Tongue (tissue), 2 donors: ENCODE results near the gene HELT. TPM values are rescaled to one million over a fixed set of nuclear protein-coding genes. Genes with fewer than 3 reads are reported as not detected.

Source experiments
- DNase-seq: peaks from one replicate; pipeline ENCODE4 v3.0.0-alpha.2; 2015
- total RNA-seq: library from RNA; depleted of rRNA; stranded (reverse); fragments of >200 nt; gene quantifications from one replicate; pipeline ENCODE4 v1.2.3, GENCODE V29; 2014

Gene HELT
- total RNA-seq, 1 donor from 2014 or later = not detected

DNA sequence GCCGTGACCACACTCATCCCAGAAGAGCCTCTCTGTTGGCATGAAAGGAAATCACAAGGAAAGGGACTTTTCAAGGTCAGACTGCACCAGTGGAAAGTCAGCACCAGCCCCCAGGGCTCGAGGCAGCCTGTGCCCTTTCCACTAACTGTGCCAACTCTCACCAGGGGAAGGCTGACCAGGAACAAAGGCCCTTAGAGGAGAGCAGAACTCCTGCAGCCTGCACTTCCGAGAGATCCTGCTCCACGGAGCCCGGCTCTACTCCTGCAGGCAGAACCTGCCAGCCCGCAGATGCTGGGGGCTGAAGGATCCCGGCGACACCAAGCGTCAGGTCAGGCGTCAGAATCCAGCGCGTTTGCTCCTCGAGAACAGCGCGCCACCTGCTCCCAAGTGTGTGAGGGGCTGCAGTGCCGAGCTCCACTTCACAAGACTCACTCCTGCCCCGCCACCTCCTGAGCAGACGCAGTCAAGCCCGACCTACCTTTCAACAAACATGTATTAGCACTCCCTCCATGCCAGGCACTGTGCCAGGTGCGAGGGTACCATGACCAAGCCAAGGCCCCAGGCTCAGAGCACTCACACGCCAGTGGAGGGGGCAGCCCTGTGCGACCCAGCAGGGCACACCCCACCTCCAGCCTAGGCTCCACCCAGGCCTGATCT is 13.6 kb upstream of the HELT start:
- DNase-seq = peak; percentile 49

DNA sequence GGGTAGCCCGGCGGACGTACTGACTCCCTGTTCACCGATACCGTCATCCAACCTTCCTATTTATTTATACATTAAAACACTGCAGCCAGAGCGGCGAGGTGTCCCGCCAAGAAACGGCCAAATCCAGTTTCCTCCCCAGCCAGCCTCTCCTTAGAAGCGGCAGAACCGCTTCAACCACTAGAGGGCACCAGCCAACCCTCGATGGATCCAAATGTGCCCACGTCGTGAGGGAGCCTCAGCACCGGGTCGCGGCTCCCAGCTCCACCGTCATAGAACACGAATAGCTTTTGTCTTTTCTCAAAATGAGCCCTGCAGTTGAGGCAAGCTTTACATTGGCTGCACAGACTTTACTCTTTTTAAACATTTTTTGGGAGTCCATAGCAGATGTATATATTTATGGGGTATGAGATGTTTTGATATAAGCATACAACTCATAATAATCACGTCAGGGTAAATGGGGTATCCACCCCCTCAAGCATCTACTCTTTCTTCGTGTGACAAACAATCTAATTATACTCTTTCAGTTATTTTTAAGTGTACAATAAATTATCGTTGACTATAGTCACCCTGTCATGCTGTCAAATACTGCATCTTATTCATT is 13.0 kb upstream of the HELT start:
- peak; percentile 92 for DNase-seq

DNA sequence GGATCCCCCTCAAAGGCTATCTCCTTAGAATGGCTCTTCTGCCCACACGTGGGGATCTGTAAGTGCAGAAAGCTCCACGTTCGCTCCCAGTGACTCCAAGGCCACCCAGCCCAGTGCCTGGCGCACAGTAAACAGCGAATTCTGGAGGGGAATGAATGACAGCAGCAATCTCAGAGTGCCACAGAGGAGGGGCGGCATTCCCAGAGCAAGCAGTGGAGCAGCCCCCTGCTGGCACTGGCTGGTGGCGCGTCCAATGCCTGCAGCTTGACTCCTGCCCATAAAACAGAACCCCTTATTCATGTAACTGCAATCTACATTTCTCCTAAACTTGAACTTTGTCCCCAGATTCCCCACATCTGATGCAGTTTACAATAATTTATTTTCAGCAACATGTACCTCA is 6.9 kb upstream of the HELT start:
- peak; percentile 36 for DNase-seq

DNA sequence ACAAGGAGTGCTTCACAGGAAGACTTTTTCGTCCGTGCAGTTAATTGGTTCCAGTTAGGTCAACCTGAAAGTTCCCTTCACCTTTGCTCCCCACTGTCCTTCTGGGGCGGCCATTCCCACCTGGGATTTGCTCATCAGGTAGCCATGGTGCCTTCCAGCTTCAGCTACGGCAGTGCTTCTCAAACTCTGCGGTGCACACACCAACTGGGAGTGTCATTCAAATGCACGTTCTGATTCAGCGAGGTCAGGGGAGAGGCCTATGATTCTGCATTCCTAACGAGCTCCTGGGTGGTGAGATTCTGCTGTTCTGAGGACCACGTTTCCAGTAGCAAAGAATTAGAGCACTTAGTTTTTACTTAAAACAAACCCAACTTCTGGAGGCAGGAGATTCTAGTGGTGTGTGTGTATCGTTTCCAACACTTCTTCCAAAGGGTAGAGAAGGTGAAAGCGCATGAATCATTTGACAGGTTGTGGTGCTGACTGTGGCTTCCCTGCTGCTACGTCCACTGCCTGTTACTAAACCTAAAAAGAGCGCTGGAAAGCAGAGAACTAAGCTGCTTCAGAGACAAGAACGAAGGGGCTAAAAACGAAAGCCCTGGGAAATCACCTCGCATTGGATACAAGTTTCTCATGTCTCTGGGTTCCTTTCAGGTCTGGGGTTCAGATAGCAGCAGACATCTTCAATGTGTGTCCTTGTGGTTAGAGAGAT is 4.7 kb upstream of the HELT start:
- DNase-seq = no peak

DNA sequence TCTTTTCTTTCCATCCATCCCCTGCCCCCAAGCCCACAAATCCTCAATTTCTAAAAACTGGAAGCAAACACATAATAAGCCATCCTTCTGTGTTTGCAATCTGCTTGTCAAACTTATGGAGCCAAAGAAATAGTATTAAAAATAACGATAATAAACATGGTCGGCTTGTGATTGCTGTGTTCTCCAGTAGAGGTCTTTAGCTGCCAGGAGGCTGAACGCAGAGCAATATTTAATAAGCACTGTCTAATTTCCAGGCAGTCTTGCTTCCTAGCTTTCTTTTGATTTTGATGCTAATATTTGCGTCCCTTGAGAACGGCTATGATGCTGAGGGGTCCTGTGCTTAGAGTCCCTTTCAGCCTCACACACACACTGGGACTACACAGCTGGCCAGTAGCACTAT is 3.2 kb upstream of the HELT start:
- no peak for DNase-seq

DNA sequence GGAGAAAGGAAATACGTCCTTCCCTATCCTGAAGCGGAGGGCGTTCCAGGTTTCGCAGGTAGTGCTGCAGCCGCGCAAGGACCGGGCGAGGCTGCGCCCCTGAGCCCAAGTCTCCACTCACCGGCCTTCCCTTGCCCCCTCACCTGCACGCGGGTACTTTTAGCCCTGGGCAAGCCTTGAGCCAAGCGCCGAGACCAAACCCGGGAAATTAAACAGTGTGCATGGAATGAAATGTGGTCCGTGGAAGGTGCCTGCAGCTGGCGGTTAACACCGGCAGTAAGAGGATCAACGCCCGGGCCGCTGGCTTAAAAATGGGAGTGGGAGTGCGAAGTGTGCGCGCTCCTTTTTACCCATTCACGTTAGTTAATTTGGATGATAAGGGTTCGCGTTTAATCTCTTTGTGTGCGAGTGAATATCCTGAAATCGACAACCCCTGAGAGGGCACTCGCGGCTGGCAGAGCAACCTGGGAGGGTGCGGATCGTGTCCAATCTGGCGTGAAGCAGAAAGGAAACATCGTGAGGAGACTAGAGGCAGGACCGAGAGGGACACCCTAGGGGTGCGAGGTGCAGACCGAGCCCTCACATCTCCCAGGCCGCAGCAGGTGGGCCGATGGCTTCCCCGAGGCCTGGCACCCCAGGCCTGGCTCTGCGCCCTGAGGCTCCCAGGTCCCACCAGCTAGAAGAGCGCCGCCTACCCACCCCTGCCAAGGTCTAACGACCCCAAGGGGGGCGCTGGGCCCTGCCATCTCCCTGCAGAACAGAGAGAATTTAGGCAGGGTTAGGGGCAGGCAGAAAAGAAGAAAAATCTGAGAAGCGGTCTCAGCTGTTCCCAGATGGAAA is 2.0 kb upstream of the HELT start:
- DNase-seq = no peak

DNA sequence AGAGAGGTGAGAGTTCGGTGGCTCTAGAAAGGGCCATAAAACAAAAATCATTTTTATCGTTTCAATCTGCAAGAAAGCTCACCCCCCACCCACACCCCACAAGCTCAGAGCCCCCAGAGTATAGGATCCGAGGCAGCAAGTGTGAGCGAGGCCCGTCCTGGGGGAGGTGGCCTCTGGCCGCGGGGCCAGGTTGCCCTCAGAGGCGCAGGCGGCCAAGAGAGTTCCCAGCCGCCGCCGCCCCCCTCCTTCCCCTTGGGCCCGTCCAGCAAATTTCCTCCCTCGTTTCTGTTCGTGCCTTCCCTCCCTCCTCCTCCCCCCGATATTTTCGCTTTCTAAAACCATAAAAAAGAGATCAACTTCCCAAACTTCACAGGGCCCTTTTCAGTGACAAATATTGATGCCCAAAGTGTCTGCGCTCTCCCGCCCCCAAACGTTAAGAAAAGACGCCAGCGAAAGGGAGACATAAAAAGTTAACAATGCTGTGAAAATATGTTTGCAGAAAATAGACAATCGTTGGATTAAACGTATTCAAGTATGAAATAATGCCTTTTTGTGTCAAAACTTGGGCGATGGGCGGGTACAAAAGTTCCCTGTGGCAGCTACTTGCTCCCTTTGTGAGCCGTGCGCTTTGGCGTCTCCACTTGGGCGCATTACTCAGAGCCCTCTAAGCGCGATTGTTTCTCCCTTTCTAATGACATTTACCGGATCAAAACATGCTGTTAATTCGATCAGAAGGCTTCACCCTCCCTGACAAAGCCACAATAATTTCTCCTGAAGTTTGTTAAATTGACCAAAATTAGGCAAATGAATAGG is 1.1 kb upstream of the HELT start:
- no peak for DNase-seq

DNA sequence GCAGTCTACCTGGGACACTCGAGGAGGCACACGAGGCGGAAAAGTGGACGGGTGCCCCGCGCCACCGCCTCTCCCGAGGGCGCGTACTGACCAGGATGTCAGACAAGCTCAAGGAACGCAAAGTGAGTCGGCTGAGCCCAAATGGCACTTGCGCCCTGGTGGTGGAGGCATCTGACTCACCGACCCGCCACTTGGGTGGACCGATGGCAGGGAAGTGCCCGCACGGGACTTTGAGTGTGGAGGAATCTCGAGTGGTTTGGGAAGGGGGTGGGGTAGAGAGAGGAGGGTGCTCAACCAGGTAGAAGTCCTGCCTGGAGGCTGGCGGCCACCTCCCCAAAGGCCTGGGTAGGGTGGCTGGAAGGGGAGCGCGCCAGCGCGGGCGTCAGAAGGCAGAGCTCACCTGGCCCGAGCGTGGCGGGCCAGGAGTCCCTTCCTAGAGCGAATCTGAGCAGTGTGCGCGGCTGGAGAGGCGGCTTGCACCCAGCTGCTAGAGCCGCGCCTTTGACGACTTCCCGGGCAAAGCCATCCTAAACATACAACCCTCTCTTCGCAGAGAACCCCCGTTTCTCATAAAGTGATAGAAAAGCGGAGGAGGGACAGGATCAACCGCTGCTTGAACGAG is 655 bp downstream of the HELT start:
- no peak for DNase-seq

DNA sequence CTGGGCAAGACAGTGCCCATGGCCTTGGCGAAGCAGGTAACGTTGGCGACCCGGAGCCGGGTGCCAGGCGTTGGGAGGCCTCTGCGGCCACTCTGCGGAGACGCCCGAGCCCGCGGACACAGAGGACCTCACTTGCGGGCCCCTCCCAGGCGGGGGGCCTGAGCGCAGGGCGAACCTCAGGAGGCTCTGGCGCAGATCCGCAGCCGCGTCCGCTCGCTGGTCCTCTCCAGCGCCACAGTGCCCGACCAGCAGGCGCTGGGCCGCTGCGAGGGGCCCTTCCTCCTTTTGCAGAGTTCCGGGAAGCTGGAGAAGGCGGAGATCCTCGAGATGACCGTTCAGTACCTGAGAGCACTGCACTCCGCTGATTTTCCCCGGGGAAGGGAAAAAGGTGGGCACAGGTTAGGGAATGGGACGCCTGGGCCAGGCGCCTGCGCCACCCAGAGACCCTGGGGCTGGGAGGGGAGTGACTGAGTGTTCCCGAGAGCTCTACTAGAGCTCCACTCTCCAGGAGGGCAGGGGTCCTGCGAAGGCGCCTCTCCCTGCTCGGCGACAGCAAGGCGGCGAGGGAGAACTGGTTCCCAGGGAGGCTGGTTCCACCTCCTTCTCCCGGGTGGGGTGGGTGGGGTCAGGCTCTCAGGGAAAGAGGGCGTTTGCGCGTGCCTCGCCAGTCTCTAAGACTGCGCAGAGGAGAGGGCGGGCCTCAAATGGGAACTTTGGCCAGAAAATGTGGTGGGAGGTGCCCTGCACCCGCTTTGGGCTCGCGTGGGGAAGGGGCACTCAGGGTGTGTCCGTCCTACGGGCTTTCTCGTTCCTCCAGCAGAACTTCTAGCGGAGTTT is 1.4 kb downstream of the HELT start:
- DNase-seq = peak; percentile 8

DNA sequence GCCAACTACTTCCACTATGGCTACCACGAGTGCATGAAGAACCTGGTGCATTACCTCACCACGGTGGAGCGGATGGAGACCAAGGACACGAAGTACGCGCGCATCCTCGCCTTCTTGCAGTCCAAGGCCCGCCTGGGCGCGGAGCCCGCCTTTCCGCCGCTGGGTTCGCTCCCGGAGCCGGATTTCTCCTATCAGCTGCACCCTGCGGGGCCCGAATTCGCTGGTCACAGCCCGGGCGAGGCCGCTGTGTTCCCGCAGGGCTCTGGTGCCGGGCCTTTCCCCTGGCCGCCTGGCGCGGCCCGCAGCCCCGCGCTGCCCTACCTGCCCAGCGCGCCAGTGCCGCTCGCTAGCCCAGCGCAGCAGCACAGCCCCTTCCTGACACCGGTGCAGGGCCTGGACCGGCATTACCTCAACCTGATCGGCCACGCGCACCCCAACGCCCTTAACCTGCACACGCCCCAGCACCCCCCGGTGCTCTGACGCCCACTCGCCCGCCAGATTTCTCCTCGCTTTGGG is 2.1 kb downstream of the HELT start:
- DNase-seq = peak; percentile 27

DNA sequence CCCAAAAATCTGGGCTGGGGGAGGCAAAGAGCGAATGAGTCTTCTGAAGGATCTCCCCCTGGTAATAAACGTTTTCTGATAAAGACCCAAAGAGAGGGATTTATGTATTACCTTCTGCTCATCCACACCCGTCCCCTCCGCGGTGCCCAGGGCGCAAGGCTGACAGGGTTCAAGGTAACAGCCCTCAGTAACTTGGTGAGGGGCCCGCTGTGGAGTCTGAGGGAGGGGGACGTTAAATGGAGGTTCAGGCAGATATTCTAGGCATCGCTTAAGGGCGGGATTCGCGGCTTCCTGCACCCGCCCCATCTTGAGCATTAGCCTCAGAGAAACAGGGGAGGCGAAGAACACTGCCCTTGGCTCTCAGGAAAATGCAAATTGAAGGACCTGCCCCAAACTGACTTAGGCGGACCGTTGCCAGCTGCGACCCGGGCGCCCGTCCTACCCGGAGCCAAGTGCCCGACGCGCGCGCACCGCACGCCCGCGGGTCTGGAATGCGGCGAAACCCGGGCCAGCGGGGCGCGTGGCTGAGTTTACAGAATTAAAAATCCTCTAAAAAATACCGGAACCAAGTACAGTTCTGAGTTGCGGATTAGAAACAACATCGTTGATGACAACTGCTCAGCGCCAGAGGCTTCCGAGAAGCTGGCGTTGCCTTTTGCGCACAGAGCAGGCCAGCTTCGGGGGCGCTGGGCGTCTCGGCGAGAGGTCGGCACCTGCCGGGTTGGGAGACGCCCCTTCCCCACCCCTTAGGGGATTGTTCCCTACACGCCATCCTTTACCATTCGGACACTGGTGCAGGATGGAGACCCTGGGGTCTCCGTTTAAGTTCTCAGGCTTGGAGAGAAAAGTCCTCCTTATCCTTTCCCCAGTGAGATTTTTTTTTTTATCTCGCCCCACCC is 2.8 kb downstream of the HELT start:
- DNase-seq = peak; percentile 8

DNA sequence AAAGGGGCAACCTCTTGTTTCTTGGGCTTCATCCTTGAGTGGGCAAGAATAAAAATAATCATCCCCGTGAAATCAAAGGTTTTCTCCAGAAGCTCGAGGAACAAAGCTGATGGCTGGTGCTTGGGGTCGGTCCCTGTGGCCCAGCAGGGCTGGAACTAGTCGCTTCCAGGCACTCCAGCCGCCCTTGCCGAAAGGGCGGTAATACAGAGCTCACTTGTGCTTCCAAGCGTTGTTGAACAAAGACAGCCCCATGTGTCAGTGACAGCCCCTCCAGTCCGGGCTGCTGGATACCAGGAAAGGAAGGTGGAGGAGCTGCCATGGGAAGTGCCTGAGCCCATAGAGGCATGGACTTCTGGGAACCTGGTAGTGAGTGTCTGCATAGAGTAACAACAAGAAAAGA is 5.2 kb downstream of the HELT start:
- DNase-seq = no peak

DNA sequence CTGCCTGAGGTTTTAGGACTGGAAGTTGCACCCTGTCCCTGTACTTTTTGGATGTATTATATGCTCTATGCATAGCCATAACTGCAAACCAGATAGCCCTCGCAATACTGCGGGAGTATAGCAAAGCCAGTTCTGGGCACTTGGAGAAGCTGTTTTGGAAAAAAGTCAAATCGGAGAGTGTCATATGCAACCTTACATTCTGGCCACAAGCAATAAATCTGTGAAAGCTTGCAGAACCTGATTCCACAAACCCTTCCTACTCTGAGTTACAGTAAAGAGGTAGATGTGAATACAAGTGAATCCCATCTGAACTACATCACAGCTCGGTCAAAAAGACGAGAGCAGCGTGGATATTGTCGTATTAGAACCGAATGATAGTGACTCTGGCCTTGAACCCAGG is 10.3 kb downstream of the HELT start:
- DNase-seq = no peak

DNA sequence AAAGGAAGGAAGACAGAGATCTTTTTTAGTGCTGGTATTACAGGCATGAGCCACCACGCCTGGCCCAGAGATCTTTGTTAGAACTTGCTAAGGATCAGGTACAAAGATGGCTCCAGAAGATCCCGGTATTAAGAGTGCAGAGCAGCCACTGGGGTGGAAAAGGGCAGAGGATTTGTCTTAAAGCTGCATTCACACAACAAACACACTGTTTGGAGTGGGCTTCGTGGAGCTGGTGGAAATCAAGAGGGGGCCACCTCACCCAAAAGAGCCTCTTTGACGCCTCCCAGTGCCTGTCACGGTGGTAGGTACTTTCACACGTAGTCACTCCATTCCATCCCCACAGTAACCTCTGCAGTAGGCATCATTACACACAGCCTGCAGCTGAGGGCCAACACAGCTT is 13.3 kb downstream of the HELT start:
- no peak for DNase-seq

DNA sequence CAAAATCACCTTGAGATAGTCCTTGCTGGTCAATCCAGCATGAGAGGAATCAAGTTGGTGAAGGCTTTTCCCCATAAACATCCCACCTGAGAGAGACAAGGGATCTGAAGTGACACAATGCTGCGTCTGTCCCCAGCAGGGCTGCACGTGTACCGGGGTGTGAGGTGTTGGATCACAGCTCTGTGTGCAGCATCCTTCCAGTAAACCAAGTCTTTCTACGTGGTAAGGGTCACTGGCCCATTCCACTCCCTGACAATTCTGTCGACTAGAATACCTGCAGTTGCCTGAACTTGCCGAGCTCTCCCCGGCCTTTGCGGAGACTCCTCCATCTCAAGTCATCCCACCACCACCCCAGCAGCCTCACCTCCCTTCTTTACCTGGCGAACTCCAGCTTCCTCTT is 14.8 kb downstream of the HELT start:
- no peak for DNase-seq

DNA sequence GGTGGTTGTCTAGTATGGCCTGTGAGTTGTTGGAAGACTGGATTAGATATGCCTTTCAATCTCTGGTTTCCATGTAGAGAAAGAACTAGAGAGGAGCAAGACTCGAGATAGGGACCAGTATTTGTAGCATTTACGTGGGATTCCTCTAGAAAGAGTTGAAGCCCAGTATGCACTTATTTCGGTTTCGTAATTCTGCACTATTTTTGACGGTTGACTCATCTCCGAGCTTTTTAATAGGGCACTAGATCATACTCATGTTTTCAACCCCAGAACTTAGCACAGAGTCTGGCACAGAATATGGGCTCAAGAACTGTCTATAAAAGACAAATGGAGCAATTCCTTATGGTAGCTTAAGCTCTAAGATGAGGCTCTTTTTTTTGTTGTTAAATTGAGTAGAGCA is 15.7 kb downstream of the HELT start:
- DNase-seq = no peak

DNA sequence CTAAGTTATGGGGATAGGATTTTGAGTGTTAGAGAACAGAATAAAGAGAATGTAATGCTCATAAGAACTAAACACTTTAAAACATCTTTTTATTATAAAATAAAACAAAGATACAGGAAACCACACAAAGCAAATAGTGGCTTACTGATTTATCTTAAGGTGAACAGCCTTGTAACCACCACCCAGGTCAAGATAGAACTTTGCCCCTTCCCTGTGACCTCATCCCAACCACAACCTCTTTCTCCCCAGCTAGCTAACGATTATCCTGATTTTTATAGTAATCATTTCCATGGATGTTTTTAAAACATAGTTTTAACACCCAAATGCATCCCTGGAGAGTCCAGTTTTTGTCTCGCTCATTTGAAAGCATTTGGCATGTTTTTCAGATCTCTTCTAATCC is 17.0 kb downstream of the HELT start:
- no peak for DNase-seq

DNA sequence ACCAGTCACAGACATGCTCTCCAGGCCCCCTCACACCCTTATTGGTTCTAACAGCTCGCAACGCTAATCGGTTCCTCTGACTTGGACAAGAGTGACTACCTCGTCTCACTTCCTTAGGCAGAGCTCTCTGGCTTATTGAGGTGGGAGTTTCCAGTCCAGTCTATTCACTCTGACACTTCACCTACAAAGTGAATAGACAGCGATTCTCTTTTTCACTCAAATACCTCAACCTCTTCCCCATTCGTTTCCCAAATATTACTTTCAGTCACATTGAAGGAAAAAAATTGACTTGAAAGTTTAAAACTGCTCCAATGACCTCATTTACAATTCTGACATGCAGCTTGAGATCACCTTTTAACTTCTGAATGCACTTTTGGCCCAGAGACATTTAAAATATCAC is 17.7 kb downstream of the HELT start:
- DNase-seq = no peak

DNA sequence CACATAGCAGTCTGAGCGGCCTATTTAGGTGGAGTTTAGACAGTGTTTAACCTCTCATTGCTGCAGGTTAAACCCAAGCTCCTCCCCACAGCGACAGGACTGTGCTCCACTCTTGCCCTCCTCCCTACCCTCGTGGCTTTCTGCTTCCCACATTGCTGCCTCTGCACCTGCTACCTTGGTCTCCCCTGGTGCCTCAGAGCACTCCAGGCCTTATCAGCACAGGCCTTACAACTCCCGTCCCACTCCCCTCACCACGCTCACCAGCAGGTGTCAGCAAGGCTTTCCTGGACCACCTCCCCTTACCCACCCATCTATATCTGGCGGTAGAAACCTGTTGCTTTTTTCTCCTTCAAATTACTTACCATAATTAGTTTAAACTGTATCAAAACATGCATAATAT is 18.6 kb downstream of the HELT start:
- no peak for DNase-seq
